ENCODE data around the gene OPA3. TPM values are rescaled to one million over a fixed set of nuclear protein-coding genes. Genes with fewer than 3 reads are reported as not detected.

OPA3 gene
- total RNA-seq, 1 experiment from 2014 or later, result 11.1 TPM

GRCh38 chr19:45526971-45527370, 57.6 kb downstream of the OPA3 start:
- no peaks in the 10 kb centered on the region; the same call in 1 of the 2 replicates for H3K79me2 ChIP-seq (ENCODE audit: insufficient read depth, low read length)
- DNase-seq (ENCODE audit: low read depth, low spot score) (no peak), ATAC-seq (no peak)
- no peaks in the 10 kb centered on the region for H3K9me2 ChIP-seq (ENCODE audit: insufficient read depth)
- H4K20me1 ChIP-seq (ENCODE audit: insufficient read depth), result no peaks in the 10 kb centered on the region
- H3K27ac ChIP-seq (ENCODE audit: low read depth, low read length), result no peak overlapping the region
- intact Hi-C loops (cut with micrococcal nuclease), result no loop called here
- no peak overlapping the region for H3K4me3 ChIP-seq (replicated peaks in 1 of 2; ENCODE audit: low read depth in 1 of 2, low read length in 2 of 2)
- no peaks in the 10 kb centered on the region for H3K27me3 ChIP-seq (ENCODE audit: insufficient read depth, low read length)
- TF ChIP-seq POLR2AphosphoS5 (IDR thresholded peaks at IDR 0.05; ENCODE audit: low read depth, low read length), result 0 out of 2 replicates have a peak, but pooled peaks have one; percentile 10
- TF ChIP-seq JUND (IDR thresholded peaks at IDR 0.05), result no peak
- no peak overlapping the region for H3K4me2 ChIP-seq (ENCODE audit: low read length)
- RAD21 ChIA-PET (ENCODE audit: low non-redundant PET in 1 of 2, low total read pairs in 2 of 2, uncharacterized antibody in 2 of 2, unreplicated experiment in 2 of 2), result no interaction called here
- POLR2A ChIA-PET, result interaction anchor here (0.6 to 1.1 kb wide), 2 partner anchors 11 to 31 kb away, joined by 3 to 4 read pairs; no protein-coding TSS in a partner anchor
- CTCF ChIA-PET, result interaction anchor here (0.9 to 1.4 kb wide), 2 partner anchors 12 to 32 kb away, joined by 3 to 5 read pairs; no protein-coding TSS in a partner anchor
- H2AFZ ChIP-seq (ENCODE audit: low read depth, low read length, poor library complexity, severe bottlenecking), result no peak overlapping the region
- peaks cover 23 to 26% of the 10 kb centered on the region in 2 experiments for H3K36me3 ChIP-seq (ENCODE audit: control insufficient read depth in 1 of 2, insufficient read depth in 2 of 2, low read length in 2 of 2)
- BruUV-seq (replicated peaks), result no TSS peak
- peaks cover 23 to 45% of the 10 kb centered on the region in 2 experiments; a peak in 3 of 4 replicates for H3K4me1 ChIP-seq (ENCODE audit: control insufficient read depth in 1 of 2, insufficient read depth in 2 of 2, low read length in 2 of 2)
- no peak overlapping the region for H3K9ac ChIP-seq (ENCODE audit: low read length)
- H3K9me3 ChIP-seq (ENCODE audit: control insufficient read depth in 1 of 2, insufficient read depth in 1 of 2, low read depth in 1 of 2, low read length in 2 of 2), result no peaks in the 10 kb centered on the region

- ChIA-PET RAD21 (ENCODE audit: low non-redundant PET in 1 of 2, low total read pairs in 2 of 2, uncharacterized antibody in 2 of 2, unreplicated experiment in 2 of 2) (no interaction called here), POLR2A (no interaction called here), CTCF (no interaction called here)
- peaks cover 23 to 31% of the 10 kb centered on the region in 2 experiments for H3K36me3 ChIP-seq (ENCODE audit: control insufficient read depth in 1 of 2, insufficient read depth in 2 of 2, low read length in 2 of 2)
- intact Hi-C loops (cut with micrococcal nuclease), result no loop called here
- no peaks in the 10 kb centered on the region for H3K9me2 ChIP-seq (ENCODE audit: insufficient read depth)
- H3K9me3 ChIP-seq (ENCODE audit: control insufficient read depth in 1 of 2, insufficient read depth in 1 of 2, low read depth in 1 of 2, low read length in 2 of 2), result no peaks in the 10 kb centered on the region
- H3K27me3 ChIP-seq (ENCODE audit: insufficient read depth, low read length), result no peaks in the 10 kb centered on the region
- peaks cover 23 to 53% of the 10 kb centered on the region in 2 experiments; a peak in 3 of 4 replicates for H3K4me1 ChIP-seq (ENCODE audit: control insufficient read depth in 1 of 2, insufficient read depth in 2 of 2, low read length in 2 of 2)
- no peak overlapping the region for H3K4me2 ChIP-seq (ENCODE audit: low read length)
- peaks cover 3% of the 10 kb centered on the region; the same call in 1 of the 2 replicates for H3K79me2 ChIP-seq (ENCODE audit: insufficient read depth, low read length)
- no peak overlapping the region for H3K9ac ChIP-seq (ENCODE audit: low read length)
- H3K4me3 ChIP-seq (replicated peaks in 1 of 2; ENCODE audit: low read depth in 1 of 2, low read length in 2 of 2), result no peak overlapping the region
- DNase-seq (ENCODE audit: low read depth, low spot score), result no peak
- no peak for TF ChIP-seq JUND (IDR thresholded peaks at IDR 0.05)
- no peak for TF ChIP-seq ATF3 (IDR thresholded peaks at IDR 0.05)
- peak; percentile 87 for TF ChIP-seq SP1 (IDR thresholded peaks at IDR 0.05; ENCODE audit: low read depth)
- no peaks in the 10 kb centered on the region for H4K20me1 ChIP-seq (ENCODE audit: insufficient read depth)
- peak; percentile 69 for ATAC-seq
- H3K27ac ChIP-seq (ENCODE audit: low read depth, low read length), result no peak overlapping the region
- H2AFZ ChIP-seq (ENCODE audit: low read depth, low read length, poor library complexity, severe bottlenecking), result no peak overlapping the region
- BruUV-seq (replicated peaks), result TSS peak; percentile 29
Measured at GRCh38 chr19:45526143-45526542, 58.5 kb downstream of the OPA3 start.
